SHP77 (cell line): Measurements from ENCODE around the gene ANAPC10.
"Not testable (repeated sequence)": the region's sequence is repeated elsewhere in the genome, so short reads cannot be mapped to it uniquely, and the experiment has no call there.

Experiments
- DNase-seq, 2 experiments: peaks; one replicate each; lab custom pipeline; 2025; lab: John Stamatoyannopoulos, UW

Gene ANAPC10

GRCh38 chr4:145003675-145004074, 94.3 kb downstream of the ANAPC10 start:
- DNase-seq = no peak

GRCh38 chr4:145001635-145002034, 96.4 kb downstream of the ANAPC10 start:
- DNase-seq = no peak

- not testable (repeated sequence) for DNase-seq
Measured at GRCh38 chr4:145000656-145001055, 97.3 kb downstream of the ANAPC10 start.

GRCh38 chr4:144989306-144989705, 108.7 kb downstream of the ANAPC10 start:
- DNase-seq = no peak

- DNase-seq = no peak
Measured at GRCh38 chr4:144985531-144985930, 112.5 kb downstream of the ANAPC10 start.

- DNase-seq = no peak
Measured at GRCh38 chr4:144985014-144985413, 113.0 kb downstream of the ANAPC10 start.

- DNase-seq = no peak
Measured at GRCh38 chr4:144984241-144984640, 113.8 kb downstream of the ANAPC10 start.

- DNase-seq = no peak
Measured at GRCh38 chr4:144975718-144976117, 122.3 kb downstream of the ANAPC10 start.

- DNase-seq = no peak
Measured at GRCh38 chr4:144970597-144970996, 127.4 kb downstream of the ANAPC10 start.

GRCh38 chr4:144969821-144970220, 128.2 kb downstream of the ANAPC10 start:
- no peak for DNase-seq

- no peak for DNase-seq
Measured at GRCh38 chr4:144968606-144969005, 129.4 kb downstream of the ANAPC10 start.

- DNase-seq = no peak
Measured at GRCh38 chr4:144967161-144967560, 130.8 kb downstream of the ANAPC10 start.

- DNase-seq = no peak
Measured at GRCh38 chr4:144962300-144962699, 135.7 kb downstream of the ANAPC10 start.

- DNase-seq = no peak
Measured at GRCh38 chr4:144955104-144955503, 142.9 kb downstream of the ANAPC10 start.

- DNase-seq = no peak
Measured at GRCh38 chr4:144954230-144954629, 143.8 kb downstream of the ANAPC10 start.

- DNase-seq = no peak
Measured at GRCh38 chr4:144948421-144948820, 149.6 kb downstream of the ANAPC10 start.

- DNase-seq = no peak
Measured at GRCh38 chr4:144948009-144948408, 150.0 kb downstream of the ANAPC10 start.
